ENCODE data around the gene ATP11A.

The ATP11A gene

GRCh38 chr13:112702986-112703379 is 13.1 kb downstream of the ATP11A start (continued):
- TF ChIP-seq ZNF24 (tag by site-specific recombination; IDR thresholded peaks at IDR 0.05) = peak; percentile 37; the same call in 1 of the 2 replicates
- TF ChIP-seq ZNF449 (tag by site-specific recombination; IDR thresholded peaks at IDR 0.05) = no peak
- TF ChIP-seq, protein P1, sequence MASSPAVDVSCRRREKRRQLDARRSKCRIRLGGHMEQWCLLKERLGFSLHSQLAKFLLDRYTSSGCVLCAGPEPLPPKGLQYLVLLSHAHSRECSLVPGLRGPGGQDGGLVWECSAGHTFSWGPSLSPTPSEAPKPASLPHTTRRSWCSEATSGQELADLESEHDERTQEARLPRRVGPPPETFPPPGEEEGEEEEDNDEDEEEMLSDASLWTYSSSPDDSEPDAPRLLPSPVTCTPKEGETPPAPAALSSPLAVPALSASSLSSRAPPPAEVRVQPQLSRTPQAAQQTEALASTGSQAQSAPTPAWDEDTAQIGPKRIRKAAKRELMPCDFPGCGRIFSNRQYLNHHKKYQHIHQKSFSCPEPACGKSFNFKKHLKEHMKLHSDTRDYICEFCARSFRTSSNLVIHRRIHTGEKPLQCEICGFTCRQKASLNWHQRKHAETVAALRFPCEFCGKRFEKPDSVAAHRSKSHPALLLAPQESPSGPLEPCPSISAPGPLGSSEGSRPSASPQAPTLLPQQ (tag by site-specific recombination; IDR thresholded peaks at IDR 0.05) = no peak
- TF ChIP-seq, protein P2, sequence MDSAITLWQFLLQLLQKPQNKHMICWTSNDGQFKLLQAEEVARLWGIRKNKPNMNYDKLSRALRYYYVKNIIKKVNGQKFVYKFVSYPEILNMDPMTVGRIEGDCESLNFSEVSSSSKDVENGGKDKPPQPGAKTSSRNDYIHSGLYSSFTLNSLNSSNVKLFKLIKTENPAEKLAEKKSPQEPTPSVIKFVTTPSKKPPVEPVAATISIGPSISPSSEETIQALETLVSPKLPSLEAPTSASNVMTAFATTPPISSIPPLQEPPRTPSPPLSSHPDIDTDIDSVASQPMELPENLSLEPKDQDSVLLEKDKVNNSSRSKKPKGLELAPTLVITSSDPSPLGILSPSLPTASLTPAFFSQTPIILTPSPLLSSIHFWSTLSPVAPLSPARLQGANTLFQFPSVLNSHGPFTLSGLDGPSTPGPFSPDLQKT (IDR thresholded peaks at IDR 0.05; ENCODE audit: borderline replicate concordance, low read depth, low read length) = no peak
- peak; percentile 63 for TF ChIP-seq GLIS1 (tag by site-specific recombination; IDR thresholded peaks at IDR 0.05)
- TF ChIP-seq ZNF837 (tag by site-specific recombination; IDR thresholded peaks at IDR 0.05) = no peak
- TF ChIP-seq, protein P3, sequence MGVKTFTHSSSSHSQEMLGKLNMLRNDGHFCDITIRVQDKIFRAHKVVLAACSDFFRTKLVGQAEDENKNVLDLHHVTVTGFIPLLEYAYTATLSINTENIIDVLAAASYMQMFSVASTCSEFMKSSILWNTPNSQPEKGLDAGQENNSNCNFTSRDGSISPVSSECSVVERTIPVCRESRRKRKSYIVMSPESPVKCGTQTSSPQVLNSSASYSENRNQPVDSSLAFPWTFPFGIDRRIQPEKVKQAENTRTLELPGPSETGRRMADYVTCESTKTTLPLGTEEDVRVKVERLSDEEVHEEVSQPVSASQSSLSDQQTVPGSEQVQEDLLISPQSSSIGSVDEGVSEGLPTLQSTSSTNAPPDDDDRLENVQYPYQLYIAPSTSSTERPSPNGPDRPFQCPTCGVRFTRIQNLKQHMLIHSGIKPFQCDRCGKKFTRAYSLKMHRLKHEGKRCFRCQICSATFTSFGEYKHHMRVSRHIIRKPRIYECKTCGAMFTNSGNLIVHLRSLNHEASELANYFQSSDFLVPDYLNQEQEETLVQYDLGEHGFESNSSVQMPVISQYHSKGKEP (tag by site-specific recombination; IDR thresholded peaks at IDR 0.05) = peak; percentile 61; the same call in 1 of the 2 replicates
- no peak for TF ChIP-seq ZNF148 (tag by site-specific recombination; IDR thresholded peaks at IDR 0.05; ENCODE audit: borderline replicate concordance)
- TF ChIP-seq ZNF596 (tag by site-specific recombination; IDR thresholded peaks at IDR 0.05) = no peak
- peak; percentile 27 for TF ChIP-seq ZIC2 (tag by site-specific recombination; IDR thresholded peaks at IDR 0.05)
- no peak for TF ChIP-seq BCL11A (tag by site-specific recombination; IDR thresholded peaks at IDR 0.05; ENCODE audit: low read depth)
- TF ChIP-seq ZNF654 (tag by site-specific recombination; IDR thresholded peaks at IDR 0.05; ENCODE audit: low read depth) = no peak
- TF ChIP-seq SP2 (tag by site-specific recombination; IDR thresholded peaks at IDR 0.05) = 0 out of 2 replicates have a peak, but pooled peaks have one; percentile 12
- TF ChIP-seq ZNF133 (tag by site-specific recombination; IDR thresholded peaks at IDR 0.05) = no peak
- no peak for TF ChIP-seq ZNF610 (tag by site-specific recombination; IDR thresholded peaks at IDR 0.05; ENCODE audit: borderline replicate concordance)
- no peak for TF ChIP-seq ZNF768 (tag by site-specific recombination; IDR thresholded peaks at IDR 0.05)
- no peak for TF ChIP-seq PRDM2 (tag by site-specific recombination; IDR thresholded peaks at IDR 0.05; ENCODE audit: borderline replicate concordance)
- no peak for TF ChIP-seq ZNF10 (tag by site-specific recombination; IDR thresholded peaks at IDR 0.05)
- TF ChIP-seq ZNF473 (tag by site-specific recombination; IDR thresholded peaks at IDR 0.05) = no peak
- no peak for TF ChIP-seq MYNN (tag by site-specific recombination; IDR thresholded peaks at IDR 0.05; ENCODE audit: borderline replicate concordance)
- no peak for TF ChIP-seq KLF16 (tag by site-specific recombination; IDR thresholded peaks at IDR 0.05)
- no peak for TF ChIP-seq ZNF114 (tag by site-specific recombination; IDR thresholded peaks at IDR 0.05)
- TF ChIP-seq ZSCAN16 (tag by site-specific recombination; IDR thresholded peaks at IDR 0.05) = no peak
- TF ChIP-seq, protein P4, sequence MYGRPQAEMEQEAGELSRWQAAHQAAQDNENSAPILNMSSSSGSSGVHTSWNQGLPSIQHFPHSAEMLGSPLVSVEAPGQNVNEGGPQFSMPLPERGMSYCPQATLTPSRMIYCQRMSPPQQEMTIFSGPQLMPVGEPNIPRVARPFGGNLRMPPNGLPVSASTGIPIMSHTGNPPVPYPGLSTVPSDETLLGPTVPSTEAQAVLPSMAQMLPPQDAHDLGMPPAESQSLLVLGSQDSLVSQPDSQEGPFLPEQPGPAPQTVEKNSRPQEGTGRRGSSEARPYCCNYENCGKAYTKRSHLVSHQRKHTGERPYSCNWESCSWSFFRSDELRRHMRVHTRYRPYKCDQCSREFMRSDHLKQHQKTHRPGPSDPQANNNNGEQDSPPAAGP (tag by site-specific recombination; IDR thresholded peaks at IDR 0.05) = 0 out of 2 replicates have a peak, but pooled peaks have one; percentile 9
- no peak for TF ChIP-seq REPIN1 (tag by site-specific recombination; IDR thresholded peaks at IDR 0.05; ENCODE audit: low read depth)

Measured in HEK293 (cell line).